Esophagus (tissue), 2 donors: ENCODE results near the gene ZNF343. TPM values are rescaled to one million over a fixed set of nuclear protein-coding genes. Genes with fewer than 3 reads are reported as not detected.
"Not testable (repeated sequence)": the region's sequence is repeated elsewhere in the genome, so short reads cannot be mapped to it uniquely, and the experiment has no call there.

Source experiments
- H3K27ac ChIP-seq, 2 donors: one replicate each; pipeline ENCODE4 v1.5.1; 2013; ENCODE audit warnings: low read depth in 2 of 2, mild to moderate bottlenecking in 2 of 2, inconsistent platforms in 1 of 2, low read length in 1 of 2, moderate library complexity in 1 of 2
- H3K27me3 ChIP-seq, 2 donors: one replicate each; pipeline ENCODE4 v1.6.1; 2013; ENCODE audit warnings: low read length in 2 of 2, control low read depth in 1 of 2, mild to moderate bottlenecking in 1 of 2; ENCODE audit not compliant: insufficient read depth in 2 of 2, control insufficient read depth in 1 of 2
- H3K36me3 ChIP-seq, 2 donors: one replicate each; pipeline ENCODE4 v1.6.1; 2013; ENCODE audit warnings: low read length in 1 of 2; ENCODE audit not compliant: control insufficient read depth in 2 of 2, insufficient read depth in 2 of 2
- H3K4me1 ChIP-seq, 2 donors: one replicate each; pipeline ENCODE4 v1.6.1; 2013; ENCODE audit warnings: low read length in 1 of 2; ENCODE audit not compliant: control insufficient read depth in 2 of 2, insufficient read depth in 2 of 2
- H3K4me3 ChIP-seq, 2 donors: one replicate each; pipeline ENCODE4 v1.5.1; 2013; ENCODE audit warnings: low read length in 2 of 2, mild to moderate bottlenecking in 2 of 2, low read depth in 1 of 2, moderate library complexity in 1 of 2
- H3K9me3 ChIP-seq, 2 donors: one replicate each; pipeline ENCODE4 v1.6.1; 2013; ENCODE audit warnings: mild to moderate bottlenecking in 2 of 2, low read depth in 1 of 2, low read length in 1 of 2, moderate library complexity in 1 of 2; ENCODE audit not compliant: control insufficient read depth in 2 of 2, insufficient read depth in 1 of 2
- WGBS, 2 donors: extraction: QIAGEN DNeasy Blood & Tissue Kit; methylation state at CpG; one replicate each; pipeline ENCODE4 v1.1.7; 2013; 5-methylcytosine and 5-hydroxymethylcytosine counted together
- polyA plus RNA-seq, 2 donors: library from polyadenylated mRNA; stranded (reverse); fragments of 200-250 nt; gene quantifications; one replicate each; pipeline ENCODE4 v1.2.3, GENCODE V29; 2013
- donor health status: healthy with polysubstance abuse.
- donor health status: Bipolar disorder and iron deficiency.

Gene ZNF343
- polyA plus RNA-seq, 2 donors, result 4.4 to 4.6 TPM

GRCh38 chr20:2509468-2509781 lies 710 bp upstream of the ZNF343 start:
- H3K36me3 ChIP-seq, result no peaks in the 10 kb centered on the region
- H3K4me1 ChIP-seq, result peaks cover 3 to 6% of the 10 kb centered on the region in 2 donors
- H3K4me3 ChIP-seq, result peak overlapping the region; percentile 89 to 91
- no peaks in the 10 kb centered on the region for H3K27me3 ChIP-seq
- H3K9me3 ChIP-seq, result no peaks in the 10 kb centered on the region
- 56 to 61% methylated on average over 9 of the region's 9 CpGs for WGBS, 2 donors
- H3K27ac ChIP-seq, result peak overlapping the region in 1 of 2 donors; percentile 77

DNA sequence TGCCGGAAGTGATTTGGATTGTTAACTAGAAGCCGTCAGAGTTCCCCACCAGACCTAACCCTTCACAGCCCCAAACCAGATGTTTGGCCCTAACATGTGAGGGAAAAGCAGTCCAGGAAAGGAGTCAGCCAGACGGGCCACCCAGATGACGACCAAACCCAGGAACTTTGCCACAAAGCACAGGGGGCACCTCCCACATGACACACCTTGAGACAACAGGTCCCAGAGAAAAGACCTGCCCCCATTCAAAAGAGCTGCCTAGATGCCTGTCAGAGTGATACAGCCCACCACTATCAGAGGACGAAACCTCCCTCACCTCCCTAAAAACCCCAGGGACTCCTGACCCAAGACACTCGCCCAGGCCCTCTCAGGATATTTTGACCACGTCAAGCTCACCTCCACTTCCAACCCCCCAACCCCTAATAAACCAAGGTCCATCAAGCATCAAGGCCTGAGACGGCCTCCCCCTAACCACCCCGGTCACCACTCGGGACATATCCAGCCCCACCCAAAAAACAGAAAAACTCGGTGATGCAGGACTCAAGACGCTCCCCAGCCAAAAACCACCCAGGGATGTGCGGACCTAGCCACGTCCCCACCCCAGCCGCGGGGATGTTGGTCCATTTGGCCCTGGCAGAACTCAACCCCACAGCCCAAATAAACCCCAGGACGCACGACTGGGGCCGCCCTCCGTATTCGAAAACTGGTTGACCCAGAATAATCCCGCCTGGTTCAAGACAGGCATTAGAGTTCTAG lies 662 bp downstream of the ZNF343 start:
- 8 to 15% methylated on average over 22 of the region's 22 CpGs for WGBS, 2 donors
- Histone ChIP-seq H3K4me3 (peak overlapping the region; percentile 89 to 91), H3K27ac (peak overlapping the region; percentile 60 to 77)

DNA sequence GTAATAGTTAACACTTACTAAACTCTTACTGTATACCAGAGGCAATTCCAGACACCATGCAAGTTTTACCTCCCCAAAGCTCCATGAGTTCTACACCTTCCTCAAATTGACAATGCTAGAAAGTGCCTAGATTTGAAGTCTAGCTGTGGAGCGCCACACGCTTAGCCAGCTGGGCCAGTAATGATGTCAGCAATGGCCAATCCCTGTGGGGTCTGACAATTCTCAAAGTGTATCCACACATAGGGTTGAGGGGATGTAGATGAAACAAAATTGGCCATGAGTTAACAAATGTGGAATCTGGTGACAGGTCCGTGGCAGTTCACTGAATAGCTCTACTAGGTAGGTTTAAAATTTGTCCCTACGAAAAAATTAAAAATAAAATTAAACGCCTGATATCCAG lies 1.3 kb downstream of the ZNF343 start:
- H3K27ac ChIP-seq, result peak overlapping the region in 1 of 2 donors; percentile 49
- H3K36me3 ChIP-seq, result no peaks in the 10 kb centered on the region
- WGBS, 2 donors, result 72 to 79% methylated on average over 5 of the region's 5 CpGs
- H3K27me3 ChIP-seq, result no peaks in the 10 kb centered on the region
- H3K9me3 ChIP-seq, result no peaks in the 10 kb centered on the region
- no peak overlapping the region for H3K4me3 ChIP-seq
- H3K4me1 ChIP-seq, result peaks cover 3 to 6% of the 10 kb centered on the region in 2 donors

More for the DNA sequence above, 662 bp downstream of the ZNF343 start:
- peaks cover 3 to 6% of the 10 kb centered on the region in 2 donors for H3K4me1 ChIP-seq
- no peaks in the 10 kb centered on the region for H3K36me3 ChIP-seq
- no peaks in the 10 kb centered on the region for H3K27me3 ChIP-seq
- H3K9me3 ChIP-seq, result no peaks in the 10 kb centered on the region

DNA sequence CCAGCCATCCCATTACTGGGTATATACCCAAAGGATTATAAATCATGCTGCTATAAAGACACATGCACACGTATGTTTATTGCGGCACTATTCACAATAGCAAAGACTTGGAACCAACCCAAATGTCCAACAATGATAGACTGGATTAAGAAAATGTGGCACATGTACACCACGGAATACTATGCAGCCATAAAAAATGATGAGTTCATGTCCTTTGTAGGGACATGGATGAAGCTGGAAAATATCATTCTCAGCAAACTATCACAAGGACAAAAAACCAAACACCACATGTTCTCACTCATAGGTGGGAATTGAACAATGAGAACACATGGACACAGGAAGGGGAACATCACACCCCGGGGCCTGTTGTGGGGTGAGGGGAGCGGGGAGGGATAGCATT lies 2.3 kb downstream of the ZNF343 start:
- not testable (repeated sequence) for H3K27ac ChIP-seq, H3K4me1 ChIP-seq, H3K36me3 ChIP-seq, H3K27me3 ChIP-seq, H3K9me3 ChIP-seq, H3K4me3 ChIP-seq
- WGBS, 2 donors, result 92 to 93% methylated on average over 3 of the region's 5 CpGs

DNA sequence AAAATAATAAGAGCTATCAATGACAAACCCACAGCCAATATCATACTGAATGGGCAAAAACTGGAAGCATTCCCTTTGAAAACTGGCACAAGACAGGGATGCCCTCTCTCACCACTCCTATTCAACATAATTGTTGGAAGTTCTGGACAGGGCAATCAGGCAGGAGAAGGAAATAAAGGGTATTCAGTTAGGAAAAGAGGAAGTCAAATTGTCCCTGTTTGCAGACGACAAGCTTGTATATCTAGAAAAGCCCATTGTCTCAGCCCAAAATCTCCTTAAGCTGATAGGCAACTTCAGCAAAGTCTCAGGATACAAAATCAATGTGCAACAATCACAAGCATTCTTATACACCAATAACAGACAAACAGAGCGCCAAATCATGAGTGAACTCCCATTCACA lies 3.9 kb downstream of the ZNF343 start:
- not testable (repeated sequence) for H3K4me1 ChIP-seq, H3K27ac ChIP-seq, H3K27me3 ChIP-seq, H3K36me3 ChIP-seq, H3K9me3 ChIP-seq, H3K4me3 ChIP-seq
- WGBS, 2 donors, result 83 to 86% methylated on average over 2 of the region's 2 CpGs

DNA sequence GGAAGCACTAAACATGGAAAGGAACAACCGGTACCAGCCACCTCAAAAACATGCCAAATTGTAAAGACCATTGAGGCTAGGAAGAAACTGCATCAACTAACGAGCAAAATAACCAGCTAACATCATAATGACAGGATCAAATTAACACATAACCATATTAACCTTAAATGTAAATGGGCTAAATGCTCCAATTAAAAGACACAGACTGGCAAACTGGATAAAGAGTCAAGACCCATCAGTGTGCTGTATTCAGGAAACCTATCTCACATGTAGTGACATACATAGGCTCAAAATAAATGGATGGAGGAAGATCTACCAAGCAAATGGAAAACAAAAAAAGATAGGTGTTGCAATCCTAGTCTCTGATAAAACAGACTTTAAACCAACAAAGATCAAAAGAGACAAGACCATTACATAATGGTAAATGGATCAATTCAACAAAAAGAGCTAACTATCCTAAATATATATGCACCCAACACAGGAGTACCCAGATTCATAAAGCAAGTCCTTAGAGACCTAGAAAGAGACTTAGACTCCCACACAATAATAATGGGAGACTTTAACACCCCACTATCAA lies 5.8 kb downstream of the ZNF343 start:
- H3K27ac ChIP-seq, H3K9me3 ChIP-seq, H3K4me1 ChIP-seq, H3K36me3 ChIP-seq, H3K4me3 ChIP-seq, H3K27me3 ChIP-seq: not testable (repeated sequence)
- 92 to 100% methylated on average over 2 of the region's 2 CpGs for WGBS, 2 donors

GRCh38 chr20:2485661-2486060 lies 23.1 kb downstream of the ZNF343 start:
- H3K9me3 ChIP-seq, result no peaks in the 10 kb centered on the region
- H3K4me3 ChIP-seq, result no peak overlapping the region
- no peaks in the 10 kb centered on the region for H3K27me3 ChIP-seq
- WGBS, 2 donors, result 71 to 73% methylated on average over 4 of the region's 4 CpGs
- H3K36me3 ChIP-seq, result peaks cover 15 to 27% of the 10 kb centered on the region in 2 donors
- no peaks in the 10 kb centered on the region for H3K4me1 ChIP-seq
- no peak overlapping the region for H3K27ac ChIP-seq

- Histone ChIP-seq H3K4me3 (no peak overlapping the region), H3K27ac (no peak overlapping the region), H3K36me3 (peaks cover 15 to 27% of the 10 kb centered on the region in 2 donors), H3K9me3 (no peaks in the 10 kb centered on the region), H3K4me1 (no peaks in the 10 kb centered on the region), H3K27me3 (no peaks in the 10 kb centered on the region)
- 89 to 90% methylated on average over 2 of the region's 2 CpGs for whole genome bisulfite sequencing, 2 donors
Observed at GRCh38 chr20:2485080-2485479, 23.6 kb downstream of the ZNF343 start.

- Histone ChIP-seq H3K9me3 (no peaks in the 10 kb centered on the region), H3K36me3 (peaks cover 12 to 24% of the 10 kb centered on the region in 2 donors), H3K27me3 (no peaks in the 10 kb centered on the region), H3K4me3 (no peak overlapping the region), H3K27ac (no peak overlapping the region), H3K4me1 (no peaks in the 10 kb centered on the region)
- WGBS, 2 donors, result 97 to 98% methylated on average over 12 of the region's 12 CpGs
Observed at GRCh38 chr20:2483504-2483903, 25.2 kb downstream of the ZNF343 start.

DNA sequence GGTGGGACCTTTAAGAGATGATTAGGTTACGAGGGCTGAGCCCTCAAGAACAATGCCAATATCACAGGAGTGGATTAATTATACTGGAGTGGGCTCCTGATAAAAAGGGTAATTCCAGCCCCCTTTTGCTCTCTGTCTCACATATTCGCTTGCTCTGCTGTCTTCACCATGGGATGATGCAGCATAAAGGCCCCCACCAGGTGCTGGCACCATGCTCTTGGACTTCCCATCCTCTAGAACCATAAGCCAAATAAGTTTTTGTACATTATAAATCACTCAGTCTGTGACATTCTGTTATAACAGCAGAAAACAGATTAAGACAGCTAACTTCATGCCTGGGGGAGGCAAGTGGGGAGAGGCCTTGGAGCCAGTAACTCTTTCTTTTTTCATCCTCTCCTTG lies 28.3 kb downstream of the ZNF343 start:
- no peak overlapping the region for H3K4me3 ChIP-seq
- H3K27me3 ChIP-seq, result no peaks in the 10 kb centered on the region
- peaks cover 12 to 21% of the 10 kb centered on the region in 2 donors for H3K36me3 ChIP-seq
- H3K9me3 ChIP-seq, result no peaks in the 10 kb centered on the region
- 94 to 97% methylated on average over 2 of the region's 2 CpGs for WGBS, 2 donors
- no peak overlapping the region for H3K27ac ChIP-seq
- no peaks in the 10 kb centered on the region for H3K4me1 ChIP-seq
